Measurements from ENCODE around the gene ANKRD29.

Gene ANKRD29

GRCh38 chr18:23592911-23593310, 69.8 kb downstream of the ANKRD29 start:
- peak overlapping the region; percentile 60 for H3K27ac ChIP-seq (ENCODE audit: poor library complexity, severe bottlenecking)
- peaks cover 32% of the 10 kb centered on the region for H3K4me1 ChIP-seq (ENCODE audit: insufficient read depth, poor library complexity, severe bottlenecking)
- H3K4me3 ChIP-seq (ENCODE audit: severe bottlenecking) = no peak overlapping the region
- no peaks in the 10 kb centered on the region for H3K27me3 ChIP-seq (ENCODE audit: insufficient read depth, poor library complexity, severe bottlenecking)
- TF ChIP-seq CTCF (IDR thresholded peaks at IDR 0.05; ENCODE audit: poor library complexity, severe bottlenecking) = no peak
- H3K9me3 ChIP-seq (ENCODE audit: severe bottlenecking) = no peaks in the 10 kb centered on the region
- ATAC-seq (ENCODE audit: low read depth) (no peak), DNase-seq (ENCODE audit: low spot score) (no peak)
- H3K36me3 ChIP-seq (ENCODE audit: low read depth) = no peaks in the 10 kb centered on the region

- Histone ChIP-seq H3K9me3 (ENCODE audit: severe bottlenecking) (no peaks in the 10 kb centered on the region), H3K27ac (ENCODE audit: poor library complexity, severe bottlenecking) (peak overlapping the region; percentile 22), H3K4me1 (ENCODE audit: insufficient read depth, poor library complexity, severe bottlenecking) (peaks cover 37% of the 10 kb centered on the region), H3K36me3 (ENCODE audit: low read depth) (no peaks in the 10 kb centered on the region), H3K4me3 (ENCODE audit: severe bottlenecking) (no peak overlapping the region), H3K27me3 (ENCODE audit: insufficient read depth, poor library complexity, severe bottlenecking) (no peaks in the 10 kb centered on the region)
- ATAC-seq (ENCODE audit: low read depth) (no peak), DNase-seq (ENCODE audit: low spot score) (no peak)
- TF ChIP-seq CTCF (IDR thresholded peaks at IDR 0.05; ENCODE audit: poor library complexity, severe bottlenecking) = no peak
Measured at GRCh38 chr18:23591011-23591410, 71.7 kb downstream of the ANKRD29 start.

- no peak for TF ChIP-seq CTCF (IDR thresholded peaks at IDR 0.05; ENCODE audit: poor library complexity, severe bottlenecking)
- 0 out of 3 replicates have a peak, but pooled peaks have one; percentile 2 for ATAC-seq (ENCODE audit: low read depth)
- H3K4me1 ChIP-seq (ENCODE audit: insufficient read depth, poor library complexity, severe bottlenecking) = peaks cover 46% of the 10 kb centered on the region
- no peaks in the 10 kb centered on the region for H3K27me3 ChIP-seq (ENCODE audit: insufficient read depth, poor library complexity, severe bottlenecking)
- H3K4me3 ChIP-seq (ENCODE audit: severe bottlenecking) = no peak overlapping the region
- peak overlapping the region; percentile 37 for H3K27ac ChIP-seq (ENCODE audit: poor library complexity, severe bottlenecking)
- H3K9me3 ChIP-seq (ENCODE audit: severe bottlenecking) = no peaks in the 10 kb centered on the region
- DNase-seq (ENCODE audit: low spot score) = no peak
- H3K36me3 ChIP-seq (ENCODE audit: low read depth) = peaks cover 6% of the 10 kb centered on the region
Measured at GRCh38 chr18:23588836-23589560, 73.7 kb downstream of the ANKRD29 start.

- no peaks in the 10 kb centered on the region for H3K9me3 ChIP-seq (ENCODE audit: severe bottlenecking)
Measured at GRCh38 chr18:23587220-23587642, 75.5 kb downstream of the ANKRD29 start.

More at GRCh38 chr18:23587220-23587642, 75.5 kb downstream of the ANKRD29 start:
- peak overlapping the region; percentile 94 for H3K27ac ChIP-seq (ENCODE audit: poor library complexity, severe bottlenecking)
- DNase-seq (ENCODE audit: low spot score) = no peak
- TF ChIP-seq CTCF (IDR thresholded peaks at IDR 0.05; ENCODE audit: poor library complexity, severe bottlenecking) = peak; percentile 77
- no peak for ATAC-seq (ENCODE audit: low read depth)
- H3K36me3 ChIP-seq (ENCODE audit: low read depth) = peaks cover 19% of the 10 kb centered on the region
- no peaks in the 10 kb centered on the region for H3K27me3 ChIP-seq (ENCODE audit: insufficient read depth, poor library complexity, severe bottlenecking)
- H3K4me1 ChIP-seq (ENCODE audit: insufficient read depth, poor library complexity, severe bottlenecking) = peaks cover 47% of the 10 kb centered on the region
- H3K4me3 ChIP-seq (ENCODE audit: severe bottlenecking) = no peak overlapping the region

Measured in RWPE2 (cell line).